ENCODE measurements around the gene CAPN9. TPM values are rescaled to one million over a fixed set of nuclear protein-coding genes. Genes with fewer than 3 reads are reported as not detected.
"Not testable (repeated sequence)": the region's sequence is repeated elsewhere in the genome, so short reads cannot be mapped to it uniquely, and the experiment has no call there.

The CAPN9 gene, protein sequence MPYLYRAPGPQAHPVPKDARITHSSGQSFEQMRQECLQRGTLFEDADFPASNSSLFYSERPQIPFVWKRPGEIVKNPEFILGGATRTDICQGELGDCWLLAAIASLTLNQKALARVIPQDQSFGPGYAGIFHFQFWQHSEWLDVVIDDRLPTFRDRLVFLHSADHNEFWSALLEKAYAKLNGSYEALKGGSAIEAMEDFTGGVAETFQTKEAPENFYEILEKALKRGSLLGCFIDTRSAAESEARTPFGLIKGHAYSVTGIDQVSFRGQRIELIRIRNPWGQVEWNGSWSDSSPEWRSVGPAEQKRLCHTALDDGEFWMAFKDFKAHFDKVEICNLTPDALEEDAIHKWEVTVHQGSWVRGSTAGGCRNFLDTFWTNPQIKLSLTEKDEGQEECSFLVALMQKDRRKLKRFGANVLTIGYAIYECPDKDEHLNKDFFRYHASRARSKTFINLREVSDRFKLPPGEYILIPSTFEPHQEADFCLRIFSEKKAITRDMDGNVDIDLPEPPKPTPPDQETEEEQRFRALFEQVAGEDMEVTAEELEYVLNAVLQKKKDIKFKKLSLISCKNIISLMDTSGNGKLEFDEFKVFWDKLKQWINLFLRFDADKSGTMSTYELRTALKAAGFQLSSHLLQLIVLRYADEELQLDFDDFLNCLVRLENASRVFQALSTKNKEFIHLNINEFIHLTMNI
- polyA plus RNA-seq (2012; ENCODE audit: low read depth, missing spikeins) = not detected

DNA sequence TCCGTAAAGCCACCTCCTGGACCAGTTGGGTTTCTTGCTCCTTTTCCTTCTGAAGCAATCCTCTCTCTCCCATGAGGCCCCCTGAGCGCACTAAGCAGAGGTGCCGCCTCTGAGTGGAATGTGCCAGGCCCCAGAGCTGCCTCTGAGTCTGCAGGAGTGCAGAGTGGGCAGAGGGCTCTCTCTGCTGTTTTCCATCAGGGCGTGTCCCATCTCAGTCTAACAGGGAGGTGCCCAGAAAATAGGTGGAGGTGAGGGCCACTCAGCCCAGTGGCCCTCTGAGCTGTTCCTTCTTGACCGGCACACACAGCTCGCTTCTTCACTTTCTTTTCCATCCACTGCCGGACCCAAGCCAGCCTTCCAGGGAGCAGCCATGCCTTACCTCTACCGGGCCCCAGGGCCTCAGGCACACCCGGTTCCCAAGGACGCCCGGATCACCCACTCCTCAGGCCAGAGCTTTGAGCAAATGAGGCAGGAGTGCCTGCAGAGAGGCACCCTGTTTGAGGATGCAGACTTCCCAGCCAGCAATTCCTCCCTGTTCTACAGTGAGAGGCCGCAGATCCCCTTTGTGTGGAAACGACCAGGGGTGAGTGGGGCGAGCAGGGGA lies at the start of gene CAPN9:
Gene CAPN9 (plus strand): TSS at position 262 of the 604 bp plus-strand sequence. CDS start 109 bp downstream, at position 371.
- no peak for FAIRE-seq
- DNase-seq (ENCODE audit: insufficient read length, low spot score) = no peak
- no peak for TF ChIP-seq SPI1 (IDR thresholded peaks at IDR 0.05; ENCODE audit: low read depth, low read length)
- TF ChIP-seq POU2F2 (IDR thresholded peaks at IDR 0.05; ENCODE audit: low read depth, low read length) = no peak

DNA sequence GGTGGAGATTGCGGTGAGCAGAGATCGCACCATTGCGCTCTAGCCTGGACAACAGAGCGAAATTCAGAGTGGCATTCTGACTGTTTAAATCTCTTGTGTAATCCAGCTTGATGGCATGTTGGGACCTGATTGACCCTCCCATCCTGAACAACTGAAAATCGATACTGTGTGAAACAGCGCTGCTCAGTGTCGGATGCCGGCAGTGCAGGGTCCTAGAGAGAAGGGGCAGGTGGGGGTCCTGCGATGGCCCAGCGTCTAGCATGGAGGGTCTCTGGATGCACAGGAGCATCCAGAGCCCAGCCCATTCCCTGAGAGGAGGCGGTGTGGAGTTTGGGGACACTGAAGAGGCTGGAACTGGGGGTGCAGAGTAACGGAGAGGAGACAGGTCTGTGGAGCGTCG lies 49.1 kb upstream of the CAPN9 start:
- no peak for FAIRE-seq
- TF ChIP-seq POLR2A (IDR thresholded peaks at IDR 0.05; ENCODE audit: low read depth, low read length) = no peak
- no peak for TF ChIP-seq POU2F2 (IDR thresholded peaks at IDR 0.05; ENCODE audit: low read depth, low read length)
- TF ChIP-seq SPI1 (IDR thresholded peaks at IDR 0.05; ENCODE audit: low read depth, low read length) = no peak
- TF ChIP-seq TAF1 (IDR thresholded peaks at IDR 0.05; ENCODE audit: low read depth, low read length) = no peak
- no peak for TF ChIP-seq PAX5 (IDR thresholded peaks at IDR 0.05; ENCODE audit: insufficient read depth, low read length, severe bottlenecking)
- no peak for TF ChIP-seq POLR2AphosphoS5 (IDR thresholded peaks at IDR 0.05; ENCODE audit: low read depth, low read length)
- no peak for DNase-seq (ENCODE audit: insufficient read length, low spot score)

DNA sequence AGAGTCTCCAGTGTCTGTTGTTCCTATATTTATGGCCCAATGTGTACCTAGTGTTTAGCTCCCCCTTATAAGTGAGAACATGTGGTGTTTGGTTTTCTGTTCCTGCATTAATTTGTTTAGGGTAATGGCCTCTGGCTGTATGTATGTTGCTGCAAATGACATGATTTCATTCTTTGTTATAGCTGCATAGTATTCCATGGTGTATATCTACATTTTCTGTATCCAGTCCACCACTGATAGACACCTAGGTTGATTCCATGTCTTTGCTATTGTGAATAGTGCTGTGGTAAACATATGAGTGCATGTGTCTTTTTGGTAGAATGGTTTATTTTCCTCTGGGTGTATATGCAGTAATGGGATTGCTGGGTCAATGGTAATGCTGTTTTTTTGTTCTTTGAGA lies 48.2 kb upstream of the CAPN9 start:
- not testable (repeated sequence) for FAIRE-seq; DNase-seq (ENCODE audit: insufficient read length, low spot score)

DNA sequence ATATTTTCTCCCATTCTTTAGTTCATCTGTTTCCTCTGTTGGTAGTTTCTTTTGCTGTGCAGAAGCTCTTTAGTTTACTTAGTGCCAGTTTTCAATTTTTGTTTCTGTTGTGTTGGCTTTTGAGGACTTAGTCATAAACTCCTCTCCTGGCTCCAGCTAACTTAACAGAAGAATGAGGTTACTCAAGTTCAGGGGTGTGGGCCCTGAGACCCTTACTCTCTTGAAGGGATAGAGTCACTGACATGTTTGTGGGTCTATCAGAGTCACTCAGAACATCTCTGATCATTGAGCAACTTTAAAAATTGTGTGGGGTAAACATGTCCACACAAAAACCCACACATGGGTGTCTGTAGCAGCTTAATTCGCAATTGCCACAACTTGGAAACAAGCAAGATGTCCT lies 47.5 kb upstream of the CAPN9 start:
- no peak for FAIRE-seq
- TF ChIP-seq TAF1 (IDR thresholded peaks at IDR 0.05; ENCODE audit: low read depth, low read length) (no peak), POLR2AphosphoS5 (IDR thresholded peaks at IDR 0.05; ENCODE audit: low read depth, low read length) (no peak), POU2F2 (IDR thresholded peaks at IDR 0.05; ENCODE audit: low read depth, low read length) (no peak), SPI1 (IDR thresholded peaks at IDR 0.05; ENCODE audit: low read depth, low read length) (no peak), PAX5 (IDR thresholded peaks at IDR 0.05; ENCODE audit: insufficient read depth, low read length, severe bottlenecking) (no peak)
- no peak for DNase-seq (ENCODE audit: insufficient read length, low spot score)

DNA sequence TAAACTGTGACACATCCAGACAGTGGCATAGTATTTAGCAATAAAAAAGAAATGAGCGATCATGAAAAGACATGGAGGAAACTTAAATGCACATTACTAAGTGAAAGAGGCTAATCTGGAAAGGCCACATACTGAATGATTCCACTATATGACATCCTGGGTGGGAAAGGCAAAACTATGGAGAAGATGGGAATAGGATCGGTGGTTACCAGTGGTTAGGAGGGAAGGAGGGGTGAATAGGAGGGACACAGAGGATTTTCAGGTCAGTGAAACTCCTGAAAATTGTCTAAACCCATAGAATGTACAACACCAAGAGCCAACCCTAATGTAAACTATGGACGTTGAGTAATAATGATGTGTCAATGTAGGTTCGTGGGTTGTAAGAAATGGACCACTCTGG lies 47.1 kb upstream of the CAPN9 start:
- no peak for TF ChIP-seq PAX5 (IDR thresholded peaks at IDR 0.05; ENCODE audit: insufficient read depth, low read length, severe bottlenecking)
- TF ChIP-seq POLR2A (IDR thresholded peaks at IDR 0.05; ENCODE audit: low read depth, low read length) = no peak
- TF ChIP-seq TAF1 (IDR thresholded peaks at IDR 0.05; ENCODE audit: low read depth, low read length) = no peak
- no peak for TF ChIP-seq SPI1 (IDR thresholded peaks at IDR 0.05; ENCODE audit: low read depth, low read length)
- TF ChIP-seq POLR2AphosphoS5 (IDR thresholded peaks at IDR 0.05; ENCODE audit: low read depth, low read length) = no peak
- no peak for TF ChIP-seq POU2F2 (IDR thresholded peaks at IDR 0.05; ENCODE audit: low read depth, low read length)
- FAIRE-seq = no peak
- no peak for DNase-seq (ENCODE audit: insufficient read length, low spot score)

DNA sequence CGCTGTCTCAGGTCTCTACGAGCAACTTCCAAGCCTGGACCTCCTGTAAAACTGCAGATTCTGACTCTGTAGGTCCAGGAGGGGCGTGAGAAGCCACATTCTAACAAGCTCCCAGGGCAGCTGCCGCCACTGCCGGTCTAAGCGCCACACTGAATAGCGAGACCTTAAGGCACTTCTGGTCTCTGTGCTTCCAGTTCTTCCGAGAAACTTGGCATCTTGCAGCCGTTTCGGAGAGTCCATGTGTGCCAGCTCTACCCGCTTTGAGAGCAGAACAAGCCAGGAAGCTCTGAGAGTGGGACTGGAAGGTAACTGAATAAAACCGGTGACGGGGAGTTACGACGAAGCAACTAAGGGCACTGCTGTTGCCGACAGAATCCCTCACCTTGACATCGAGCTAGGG lies 45.8 kb upstream of the CAPN9 start:
- DNase-seq (ENCODE audit: insufficient read length, low spot score) (no peak), FAIRE-seq (no peak)
- TF ChIP-seq SPI1 (IDR thresholded peaks at IDR 0.05; ENCODE audit: low read depth, low read length) (no peak), POLR2AphosphoS5 (IDR thresholded peaks at IDR 0.05; ENCODE audit: low read depth, low read length) (no peak)

DNA sequence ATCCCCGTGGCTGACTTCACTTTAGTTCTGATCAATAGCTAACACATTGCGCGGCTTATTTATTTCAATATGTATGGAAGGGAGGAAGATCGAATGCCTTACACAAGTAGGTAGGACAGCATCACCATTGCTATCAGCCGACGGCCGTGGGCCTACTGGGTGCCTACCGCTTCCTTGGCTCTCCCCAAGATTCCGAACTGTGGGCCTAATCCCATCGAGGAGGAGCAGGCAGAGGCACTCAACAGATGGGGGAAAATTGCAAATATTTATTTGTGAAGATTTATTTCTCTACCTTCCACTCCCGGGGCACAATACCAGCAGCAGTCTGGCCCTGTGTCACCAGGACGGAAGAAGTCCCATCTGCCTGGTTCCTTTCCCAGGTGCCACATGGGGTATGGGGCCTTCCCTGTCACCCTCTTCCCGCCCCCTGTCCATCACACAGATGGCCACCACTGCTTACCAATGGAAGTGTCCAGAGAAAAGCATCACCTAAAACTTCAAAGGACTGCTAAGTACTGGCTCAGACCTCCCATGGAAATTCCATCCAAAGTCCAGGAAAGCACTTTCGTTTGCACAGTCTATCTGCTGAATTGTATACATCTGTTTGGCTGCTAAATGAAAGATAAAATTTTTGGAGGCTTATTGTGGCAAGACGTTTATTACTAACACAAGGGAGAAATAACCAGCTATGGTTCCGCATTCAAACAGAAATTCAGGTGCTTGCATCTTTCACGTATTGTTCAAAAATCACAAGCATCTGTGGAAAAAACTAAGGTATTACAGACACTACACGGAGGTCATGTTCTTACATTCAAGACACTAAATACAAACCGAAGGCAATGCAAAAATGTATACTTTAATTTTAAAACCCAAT lies 45.1 kb upstream of the CAPN9 start:
- TF ChIP-seq PAX5 (IDR thresholded peaks at IDR 0.05; ENCODE audit: insufficient read depth, low read length, severe bottlenecking) = no peak
- no peak for TF ChIP-seq POLR2A (IDR thresholded peaks at IDR 0.05; ENCODE audit: low read depth, low read length)
- no peak for TF ChIP-seq TAF1 (IDR thresholded peaks at IDR 0.05; ENCODE audit: low read depth, low read length)
- no peak for TF ChIP-seq SPI1 (IDR thresholded peaks at IDR 0.05; ENCODE audit: low read depth, low read length)
- no peak for TF ChIP-seq POLR2AphosphoS5 (IDR thresholded peaks at IDR 0.05; ENCODE audit: low read depth, low read length)
- no peak for DNase-seq (ENCODE audit: insufficient read length, low spot score)
- FAIRE-seq = no peak

DNA sequence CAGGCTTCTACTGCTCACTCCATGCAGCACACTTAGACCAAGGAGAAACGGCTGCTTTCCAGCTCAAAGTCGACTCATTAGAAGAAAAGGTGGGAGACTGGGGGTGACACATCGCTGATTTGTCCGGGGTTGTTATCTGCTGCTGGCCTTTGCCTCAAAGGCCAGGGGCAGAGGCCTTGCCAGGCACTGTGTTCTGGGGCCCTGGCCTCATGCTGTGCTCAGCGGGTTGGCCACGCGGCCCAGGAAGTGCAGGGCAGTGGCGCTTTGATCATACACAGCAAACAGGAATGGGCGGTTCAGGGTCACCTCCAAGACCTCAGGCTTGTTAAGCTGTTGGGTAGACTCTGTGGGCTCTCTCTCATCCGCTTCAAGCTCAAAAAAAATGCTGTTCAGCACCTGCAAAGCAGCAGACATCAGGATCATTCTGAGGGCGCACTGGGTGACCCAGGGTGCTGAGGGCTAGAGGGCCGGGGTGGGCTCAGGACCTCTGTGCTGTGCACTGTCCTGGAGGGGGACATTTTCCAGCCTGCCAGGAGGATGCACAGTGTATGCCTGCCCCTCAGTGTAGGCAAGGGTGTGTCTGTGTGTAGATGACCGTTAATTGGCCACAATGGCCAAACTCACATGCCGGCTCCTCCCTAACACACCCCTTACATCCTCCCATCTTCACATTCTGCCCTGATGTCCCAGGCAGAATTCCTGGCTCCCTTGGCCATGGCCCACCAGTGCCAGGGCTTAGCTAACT lies 44.1 kb upstream of the CAPN9 start:
- TF ChIP-seq POLR2AphosphoS5 (IDR thresholded peaks at IDR 0.05; ENCODE audit: low read depth, low read length) = no peak
- no peak for TF ChIP-seq TAF1 (IDR thresholded peaks at IDR 0.05; ENCODE audit: low read depth, low read length)
- no peak for TF ChIP-seq PAX5 (IDR thresholded peaks at IDR 0.05; ENCODE audit: insufficient read depth, low read length, severe bottlenecking)
- TF ChIP-seq POLR2A (IDR thresholded peaks at IDR 0.05; ENCODE audit: low read depth, low read length) = no peak
- TF ChIP-seq SPI1 (IDR thresholded peaks at IDR 0.05; ENCODE audit: low read depth, low read length) = no peak
- no peak for TF ChIP-seq POU2F2 (IDR thresholded peaks at IDR 0.05; ENCODE audit: low read depth, low read length)
- DNase-seq (ENCODE audit: insufficient read length, low spot score) = no peak
- FAIRE-seq = no peak

All from GM12891 (cell line).